Thoracic aorta (tissue), 2 donors: ENCODE measurements around the gene TENM4. TPM values are rescaled to one million over a fixed set of nuclear protein-coding genes. Genes with fewer than 3 reads are reported as not detected.

ENCODE experiments used
- ATAC-seq: fragments of 150-250 bp; one replicate; pipeline ENCODE4 v1.8.0; 2017; ENCODE audit warnings: low read depth; ENCODE audit not compliant: insufficient number of reproducible peaks, low FRiP score
- DNase-seq: peaks from one replicate; pipeline ENCODE4 v3.0.0-alpha.2; 2020; ENCODE audit warnings: low spot score
- H3K27ac ChIP-seq, 2 donors: fragments of 200-600 bp; sonication (generic); 1 replicate in 1 of 2; 2 replicates in 1 of 2; pipeline ENCODE4 v1.5.1; 2016; ENCODE audit warnings: mild to moderate bottlenecking in 2 of 2, moderate library complexity in 2 of 2
- H3K27me3 ChIP-seq: fragments of 200-600 bp; sonication (generic); replicated peaks from 2 replicates; pipeline ENCODE4 v1.6.0; 2016; ENCODE audit warnings: mild to moderate bottlenecking; ENCODE audit not compliant: insufficient read depth
- H3K36me3 ChIP-seq: fragments of 200-600 bp; sonication (generic); one replicate; pipeline ENCODE4 v1.5.1; 2016
- H3K4me1 ChIP-seq, 2 donors: fragments of 200-600 bp; sonication (generic); 1 replicate in 1 of 2; 2 replicates in 1 of 2; pipeline versions ENCODE4 v1.5.1 to v1.6.0; 2016; ENCODE audit warnings: low read depth in 2 of 2, mild to moderate bottlenecking in 1 of 2; ENCODE audit not compliant: control insufficient read depth in 1 of 2
- H3K4me3 ChIP-seq: fragments of 200-600 bp; sonication (generic); 2 replicates; pipeline ENCODE4 v1.5.1; 2016; ENCODE audit warnings: mild to moderate bottlenecking
- H3K9me3 ChIP-seq: fragments of 200-600 bp; sonication (generic); 2 replicates; pipeline ENCODE4 v1.5.1; 2016
- CTCF ChIP-seq: fragments of 200-600 bp; sonication (generic); IDR thresholded peaks from one replicate; pipeline ENCODE4 v1.5.1; 2019; ENCODE audit warnings: antibody characterized with exemption
- total RNA-seq, 2 donors: library from RNA; depleted of rRNA; stranded (reverse); fragments of >200 nt; gene quantifications; one replicate each; pipeline versions ENCODE4 v1.1.0 to v1.2.3, GENCODE V29; 2016

The TENM4 gene
- total RNA-seq, 2 donors from 2014 or later: 6.1 to 13.3 TPM

- DNase-seq: no peak
- no peak for TF ChIP-seq CTCF
Measured at GRCh38 chr11:78635814-78636506, 804.9 kb downstream of the TENM4 start.

GRCh38 chr11:78633516-78634310, 807.1 kb downstream of the TENM4 start:
- Histone ChIP-seq H3K9me3 (peaks cover 23% of the 10 kb centered on the region), H3K27me3 (no peaks in the 10 kb centered on the region), H3K4me1 (no peaks in the 10 kb centered on the region), H3K27ac (no peak overlapping the region), H3K36me3 (no peaks in the 10 kb centered on the region), H3K4me3 (no peak overlapping the region)
- no peak for DNase-seq
- ATAC-seq: no peak
- TF ChIP-seq CTCF: no peak

More at GRCh38 chr11:78635814-78636506, 804.9 kb downstream of the TENM4 start:
- Histone ChIP-seq H3K4me1 (no peaks in the 10 kb centered on the region), H3K36me3 (no peaks in the 10 kb centered on the region), H3K9me3 (peaks cover 3% of the 10 kb centered on the region), H3K27me3 (no peaks in the 10 kb centered on the region), H3K27ac (no peak overlapping the region), H3K4me3 (no peak overlapping the region)
- ATAC-seq: no peak

GRCh38 chr11:78630561-78631303, 810.1 kb downstream of the TENM4 start:
- ATAC-seq (no peak), DNase-seq (no peak)
- H3K9me3 ChIP-seq: peaks cover 26% of the 10 kb centered on the region
- no peak overlapping the region for H3K4me3 ChIP-seq
- no peaks in the 10 kb centered on the region for H3K27me3 ChIP-seq
- H3K27ac ChIP-seq: no peak overlapping the region
- H3K36me3 ChIP-seq: no peaks in the 10 kb centered on the region
- H3K4me1 ChIP-seq: no peaks in the 10 kb centered on the region
- no peak for TF ChIP-seq CTCF

GRCh38 chr11:78630155-78630554, 810.7 kb downstream of the TENM4 start:
- Histone ChIP-seq H3K27me3 (no peaks in the 10 kb centered on the region), H3K4me3 (no peak overlapping the region), H3K4me1 (no peaks in the 10 kb centered on the region), H3K9me3 (peaks cover 26% of the 10 kb centered on the region), H3K27ac (no peak overlapping the region), H3K36me3 (no peaks in the 10 kb centered on the region)
- ATAC-seq (no peak), DNase-seq (no peak)
- no peak for TF ChIP-seq CTCF

GRCh38 chr11:78622666-78623065, 818.2 kb downstream of the TENM4 start:
- H3K9me3 ChIP-seq: peaks cover 12% of the 10 kb centered on the region
- no peak overlapping the region for H3K4me3 ChIP-seq
- ATAC-seq: no peak
- no peaks in the 10 kb centered on the region for H3K27me3 ChIP-seq
- no peak for DNase-seq
- no peaks in the 10 kb centered on the region for H3K36me3 ChIP-seq
- H3K4me1 ChIP-seq: no peaks in the 10 kb centered on the region
- TF ChIP-seq CTCF: no peak
- no peak overlapping the region for H3K27ac ChIP-seq
